Measurements from ENCODE around the gene LCNL1.

LCNL1 gene

DNA sequence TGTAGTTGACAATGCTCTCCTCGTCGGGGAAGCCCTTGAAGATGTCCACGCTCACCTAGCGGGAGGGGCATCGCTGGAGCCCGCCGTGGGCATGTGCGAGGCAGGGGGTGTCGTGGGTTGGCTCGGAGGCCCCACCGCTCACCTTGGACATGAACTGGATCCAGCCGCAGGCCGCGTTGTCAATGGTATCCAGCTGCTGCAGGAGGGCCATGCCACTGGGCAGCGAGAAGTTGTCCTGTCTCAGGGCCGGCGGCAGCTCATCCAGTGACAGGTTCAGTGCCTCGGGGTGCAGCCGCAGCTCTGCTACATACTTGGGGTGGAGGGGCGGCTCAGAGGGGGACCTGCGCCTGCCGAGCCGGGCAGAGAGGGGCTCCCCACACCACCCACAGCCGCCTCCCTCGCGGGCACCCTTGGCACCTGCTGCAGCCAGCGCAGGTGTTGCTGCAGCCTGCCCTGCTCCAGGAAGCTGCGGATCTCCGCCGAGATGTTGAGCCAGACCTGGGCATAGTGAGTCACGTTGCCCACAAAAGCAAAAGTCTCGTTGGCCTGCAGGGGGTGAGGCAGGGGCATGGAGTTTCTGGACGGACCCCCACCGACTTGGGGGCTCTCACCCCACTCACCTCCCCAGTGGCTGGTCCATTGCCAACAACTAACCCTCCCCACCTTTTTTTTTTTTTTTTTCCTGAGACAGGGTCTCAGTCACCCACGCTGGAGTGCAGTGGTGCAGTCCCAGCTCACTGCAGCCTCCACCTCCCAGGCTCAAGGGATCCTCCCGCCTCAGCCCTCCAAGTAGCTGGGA lies 36.2 kb downstream of the LCNL1 start:
- H3K4me3 ChIP-seq (ENCODE audit: low read depth, low read length): no peak overlapping the region
- TF ChIP-seq, protein P1, sequence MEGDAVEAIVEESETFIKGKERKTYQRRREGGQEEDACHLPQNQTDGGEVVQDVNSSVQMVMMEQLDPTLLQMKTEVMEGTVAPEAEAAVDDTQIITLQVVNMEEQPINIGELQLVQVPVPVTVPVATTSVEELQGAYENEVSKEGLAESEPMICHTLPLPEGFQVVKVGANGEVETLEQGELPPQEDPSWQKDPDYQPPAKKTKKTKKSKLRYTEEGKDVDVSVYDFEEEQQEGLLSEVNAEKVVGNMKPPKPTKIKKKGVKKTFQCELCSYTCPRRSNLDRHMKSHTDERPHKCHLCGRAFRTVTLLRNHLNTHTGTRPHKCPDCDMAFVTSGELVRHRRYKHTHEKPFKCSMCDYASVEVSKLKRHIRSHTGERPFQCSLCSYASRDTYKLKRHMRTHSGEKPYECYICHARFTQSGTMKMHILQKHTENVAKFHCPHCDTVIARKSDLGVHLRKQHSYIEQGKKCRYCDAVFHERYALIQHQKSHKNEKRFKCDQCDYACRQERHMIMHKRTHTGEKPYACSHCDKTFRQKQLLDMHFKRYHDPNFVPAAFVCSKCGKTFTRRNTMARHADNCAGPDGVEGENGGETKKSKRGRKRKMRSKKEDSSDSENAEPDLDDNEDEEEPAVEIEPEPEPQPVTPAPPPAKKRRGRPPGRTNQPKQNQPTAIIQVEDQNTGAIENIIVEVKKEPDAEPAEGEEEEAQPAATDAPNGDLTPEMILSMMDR (IDR thresholded peaks at IDR 0.05; ENCODE audit: borderline replicate concordance, insufficient read depth, low read depth, low read length): no peak

- no peak overlapping the region for H3K4me3 ChIP-seq (ENCODE audit: low read depth, low read length)
- TF ChIP-seq, protein P1 (IDR thresholded peaks at IDR 0.05; ENCODE audit: borderline replicate concordance, insufficient read depth, low read depth, low read length): no peak
These were observed 37.3 kb downstream of the LCNL1 start for GRCh38 chr9:137019891-137020683.

DNA sequence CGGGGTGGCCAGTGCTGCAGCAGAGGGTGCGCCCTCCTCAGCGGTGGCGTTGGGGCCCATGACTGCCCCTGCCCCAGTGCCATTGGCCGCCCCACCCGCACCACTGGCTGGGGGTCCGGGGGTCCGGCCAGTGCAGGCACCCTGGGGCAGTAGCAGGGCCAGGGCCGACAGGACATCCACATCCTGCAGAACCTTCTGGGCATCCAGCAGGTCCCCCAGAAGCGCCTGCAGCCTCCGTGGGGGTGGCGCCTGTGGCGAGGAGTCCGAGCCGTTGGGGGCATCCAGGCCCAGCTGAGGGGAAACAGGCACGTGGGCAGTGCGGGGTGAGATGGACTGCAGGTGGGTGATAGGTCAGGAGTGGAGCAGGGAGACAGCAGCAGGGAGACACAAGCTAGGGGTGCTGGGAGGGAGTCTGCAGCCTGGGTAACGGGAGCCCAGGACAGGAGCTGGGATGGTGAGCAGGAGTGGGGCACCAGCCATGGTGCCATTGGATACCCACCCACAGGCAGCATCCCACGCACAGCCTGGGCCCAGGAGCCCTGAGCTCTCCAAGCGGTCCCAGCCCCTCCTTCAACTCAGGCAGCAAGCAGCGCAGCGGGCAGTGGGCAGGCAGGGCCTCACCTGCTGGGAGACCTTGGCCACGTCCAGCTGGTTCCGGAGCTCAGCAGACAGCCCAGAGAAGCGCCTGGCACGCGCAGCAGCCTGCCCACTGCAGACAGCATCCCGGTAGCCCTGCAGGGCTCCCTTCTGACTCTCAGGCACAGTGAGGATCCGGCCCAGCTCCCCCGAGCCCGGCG lies 38.2 kb downstream of the LCNL1 start:
- TF ChIP-seq, protein P1 (IDR thresholded peaks at IDR 0.05; ENCODE audit: borderline replicate concordance, insufficient read depth, low read depth, low read length): no peak
- H3K4me3 ChIP-seq (ENCODE audit: low read depth, low read length): no peak overlapping the region

DNA sequence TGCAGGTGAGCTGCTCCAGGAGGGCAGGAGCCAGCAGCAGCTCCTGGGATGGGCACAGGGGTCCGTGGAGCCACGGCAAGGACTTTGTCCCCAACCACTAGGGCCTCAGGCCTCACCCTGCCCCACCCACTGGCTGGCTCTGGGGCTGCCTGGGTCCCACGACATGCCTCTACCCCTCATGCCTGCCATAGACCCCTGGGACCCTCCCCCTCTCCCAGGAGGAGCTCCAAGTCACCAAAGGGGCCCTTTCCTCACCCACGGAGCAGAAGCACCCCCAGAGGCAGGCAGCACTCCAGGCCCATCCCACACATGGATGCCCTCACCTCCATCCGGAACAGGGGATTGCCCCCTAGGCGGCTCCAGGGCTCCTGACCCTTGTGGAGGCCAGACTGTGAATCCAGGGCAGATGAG lies 38.8 kb downstream of the LCNL1 start:
- TF ChIP-seq, protein P1 (IDR thresholded peaks at IDR 0.05; ENCODE audit: borderline replicate concordance, insufficient read depth, low read depth, low read length): no peak
- H3K4me3 ChIP-seq (ENCODE audit: low read depth, low read length): no peak overlapping the region

DNA sequence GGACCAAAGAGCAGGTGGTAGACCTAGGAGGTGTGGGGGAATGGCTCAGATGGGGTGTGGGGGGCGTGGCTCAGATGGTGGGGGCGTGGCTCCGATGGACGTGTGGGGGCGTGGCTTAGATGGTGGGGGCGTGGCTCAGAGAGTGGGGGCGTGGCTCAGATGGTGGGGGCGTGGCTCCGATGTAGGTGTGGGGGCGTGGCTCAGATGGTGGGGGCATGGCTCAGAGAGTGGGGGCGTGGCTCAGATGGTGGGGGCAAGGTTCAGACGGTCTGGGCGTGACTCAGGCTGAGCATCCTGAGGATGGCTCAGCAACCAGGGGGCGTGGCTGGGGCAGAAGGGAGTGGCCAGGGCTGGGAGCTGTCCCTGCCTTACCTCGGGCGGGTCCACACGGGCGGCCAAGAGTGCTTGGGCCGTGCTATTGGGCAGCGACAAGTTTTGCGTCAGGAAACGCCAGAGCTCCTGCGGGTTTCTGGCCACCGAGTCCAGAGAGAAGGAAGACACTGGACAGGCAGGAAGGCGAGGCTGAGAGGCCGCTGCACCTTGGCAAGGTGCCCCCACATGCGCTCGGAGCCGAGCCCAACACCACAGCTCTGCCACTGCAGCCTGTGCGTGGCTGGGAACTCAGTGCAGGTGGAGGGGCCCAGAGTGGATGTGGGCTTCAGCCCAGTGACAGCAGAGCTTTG lies 39.3 kb downstream of the LCNL1 start:
- H3K4me3 ChIP-seq (ENCODE audit: low read depth, low read length): no peak overlapping the region
- TF ChIP-seq, protein P1 (IDR thresholded peaks at IDR 0.05; ENCODE audit: borderline replicate concordance, insufficient read depth, low read depth, low read length): no peak

DNA sequence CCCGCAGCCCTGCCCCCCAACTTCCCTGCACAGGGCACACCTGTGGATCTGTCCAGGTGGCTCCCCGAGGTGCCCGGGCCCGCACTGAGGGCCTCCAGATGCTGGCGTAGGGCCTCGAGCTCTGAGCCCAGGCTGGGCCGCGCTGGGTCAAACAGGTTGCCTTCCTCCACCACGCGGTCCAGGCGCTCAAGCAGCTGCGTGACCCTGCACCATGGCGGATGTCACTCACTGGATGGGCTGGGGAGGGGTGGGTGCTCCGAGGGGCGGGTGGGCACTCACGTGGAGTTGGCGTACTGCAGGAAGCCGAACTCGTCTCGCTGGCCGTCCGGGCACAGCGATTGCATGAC lies 39.8 kb downstream of the LCNL1 start:
- no peak overlapping the region for H3K4me3 ChIP-seq (ENCODE audit: low read depth, low read length)
- TF ChIP-seq, protein P1 (IDR thresholded peaks at IDR 0.05; ENCODE audit: borderline replicate concordance, insufficient read depth, low read depth, low read length): no peak

Data from GM12875 (cell line).